Renal cortex interstitium (tissue), 11 donors: ENCODE data around the gene ERC2. TPM values are rescaled to one million over a fixed set of nuclear protein-coding genes. Genes with fewer than 3 reads are reported as not detected.

ENCODE experiments used
- DNase-seq, 11 donors: peaks; one replicate each; pipeline ENCODE4 v3.0.0-alpha.2; 2013; ENCODE audit warnings: low read depth in 9 of 11, low spot score in 4 of 11; ENCODE audit errors: extremely low read depth in 1 of 11
- polyA plus RNA-seq, 3 donors: library from polyadenylated mRNA; unstranded; fragments of 120-200 nt; gene quantifications; one replicate each; pipeline ENCODE4 v1.2.1, GENCODE V29; 2013; ENCODE audit not compliant: insufficient read length in 3 of 3

Gene ERC2
- polyA plus RNA-seq, 3 donors = 2.4 to 4.2 (median 3.3) TPM

- no peak for DNase-seq
Observed at GRCh38 chr3:55646121-55646520, 822.1 kb downstream of the ERC2 start.

GRCh38 chr3:55645422-55645821 is 822.8 kb downstream of the ERC2 start:
- no peak for DNase-seq

GRCh38 chr3:55643283-55643682 is 825.0 kb downstream of the ERC2 start:
- DNase-seq = no peak

- DNase-seq = no peak
Observed at GRCh38 chr3:55641964-55642363, 826.3 kb downstream of the ERC2 start.

- DNase-seq = no peak
Observed at GRCh38 chr3:55639896-55640765, 828.1 kb downstream of the ERC2 start.

- no peak for DNase-seq
Observed at GRCh38 chr3:55639143-55639542, 829.1 kb downstream of the ERC2 start.

- peak in 3 of 11 donors; percentile 19 to 27 (median 24) for DNase-seq
Observed at GRCh38 chr3:55637906-55638638, 830.2 kb downstream of the ERC2 start.

- no peak for DNase-seq
Observed at GRCh38 chr3:55636300-55637195, 831.7 kb downstream of the ERC2 start.

- DNase-seq = no peak
Observed at GRCh38 chr3:55634345-55634744, 833.9 kb downstream of the ERC2 start.

- DNase-seq = no peak
Observed at GRCh38 chr3:55633333-55633732, 834.9 kb downstream of the ERC2 start.

- DNase-seq = no peak
Observed at GRCh38 chr3:55631766-55632331, 836.4 kb downstream of the ERC2 start.

- no peak for DNase-seq
Observed at GRCh38 chr3:55630921-55631299, 837.4 kb downstream of the ERC2 start.

- no peak for DNase-seq
Observed at GRCh38 chr3:55630280-55630920, 837.9 kb downstream of the ERC2 start.

- no peak for DNase-seq
Observed at GRCh38 chr3:55629432-55629831, 838.8 kb downstream of the ERC2 start.

- DNase-seq = no peak
Observed at GRCh38 chr3:55626279-55626665, 842.0 kb downstream of the ERC2 start.

GRCh38 chr3:55624238-55624637 is 844.0 kb downstream of the ERC2 start:
- DNase-seq = no peak

GRCh38 chr3:55623786-55624185 is 844.5 kb downstream of the ERC2 start:
- DNase-seq = no peak

- no peak for DNase-seq
Observed at GRCh38 chr3:55622733-55623132, 845.5 kb downstream of the ERC2 start.

- no peak for DNase-seq
Observed at GRCh38 chr3:55622116-55622515, 846.2 kb downstream of the ERC2 start.
